ENCODE data around the gene ZNF112. TPM values are rescaled to one million over a fixed set of nuclear protein-coding genes. Genes with fewer than 3 reads are reported as not detected.

The ZNF112 gene
- total RNA-seq, 1 experiment from 2014 or later = 8.2 TPM

GRCh38 chr19:44280916-44281315 lies 75.6 kb downstream of the ZNF112 start:
- Histone ChIP-seq H3K9me3 (ENCODE audit: low read depth, low read length, poor library complexity, severe bottlenecking) (no peaks in the 10 kb centered on the region), H3K27ac (ENCODE audit: low read depth, low read length, poor library complexity, severe bottlenecking) (no peak overlapping the region), H3K36me3 (ENCODE audit: insufficient read depth, low read length, poor library complexity, severe bottlenecking) (no peaks in the 10 kb centered on the region), H3K4me1 (ENCODE audit: insufficient read depth, low read length, poor library complexity, severe bottlenecking) (no peaks in the 10 kb centered on the region), H3K27me3 (replicated peaks; ENCODE audit: insufficient read depth, low read depth, low read length, poor library complexity) (no peaks in the 10 kb centered on the region), H3K4me3 (ENCODE audit: low read depth, low read length, poor library complexity, severe bottlenecking) (no peak overlapping the region)
- no peak for DNase-seq (ENCODE audit: low spot score)
- TF ChIP-seq CTCF (conservative IDR thresholded peaks at IDR 0.05; ENCODE audit: low read depth, low read length) = no peak
- BruUV-seq (replicated peaks) = no TSS peak
- ChIA-PET POLR2A (ENCODE audit: low non-redundant PET) (no interaction called here), CTCF (no interaction called here)
- intact Hi-C loops (cut with micrococcal nuclease; ENCODE audit: unreplicated experiment) = no loop called here

GRCh38 chr19:44278181-44278690 lies 78.2 kb downstream of the ZNF112 start:
- H3K4me1 ChIP-seq (ENCODE audit: insufficient read depth, low read length, poor library complexity, severe bottlenecking) = no peaks in the 10 kb centered on the region
- POLR2A ChIA-PET (ENCODE audit: low non-redundant PET) = no interaction called here
- BruUV-seq (replicated peaks) = no TSS peak
- intact Hi-C loops (cut with micrococcal nuclease; ENCODE audit: unreplicated experiment) = no loop called here
- CTCF ChIA-PET = no interaction called here
- H3K9me3 ChIP-seq (ENCODE audit: low read depth, low read length, poor library complexity, severe bottlenecking) = peaks cover 4% of the 10 kb centered on the region
- DNase-seq (ENCODE audit: low spot score) = no peak
- no peaks in the 10 kb centered on the region for H3K27me3 ChIP-seq (replicated peaks; ENCODE audit: insufficient read depth, low read depth, low read length, poor library complexity)
- H3K36me3 ChIP-seq (ENCODE audit: insufficient read depth, low read length, poor library complexity, severe bottlenecking) = no peaks in the 10 kb centered on the region
- TF ChIP-seq CTCF (conservative IDR thresholded peaks at IDR 0.05; ENCODE audit: low read depth, low read length) (no peak), EZH2 (IDR thresholded peaks at IDR 0.05; ENCODE audit: borderline replicate concordance, low read depth, low read length, poor library complexity, severe bottlenecking) (no peak)
- H3K27ac ChIP-seq (ENCODE audit: low read depth, low read length, poor library complexity, severe bottlenecking) = no peak overlapping the region
- no peak overlapping the region for H3K4me3 ChIP-seq (ENCODE audit: low read depth, low read length, poor library complexity, severe bottlenecking)

GRCh38 chr19:44277331-44277730 lies 79.1 kb downstream of the ZNF112 start:
- TF ChIP-seq EZH2 (IDR thresholded peaks at IDR 0.05; ENCODE audit: borderline replicate concordance, low read depth, low read length, poor library complexity, severe bottlenecking) (no peak), CTCF (conservative IDR thresholded peaks at IDR 0.05; ENCODE audit: low read depth, low read length) (no peak)
- Histone ChIP-seq H3K4me3 (ENCODE audit: low read depth, low read length, poor library complexity, severe bottlenecking) (no peak overlapping the region), H3K9me3 (ENCODE audit: low read depth, low read length, poor library complexity, severe bottlenecking) (peaks cover 4% of the 10 kb centered on the region), H3K36me3 (ENCODE audit: insufficient read depth, low read length, poor library complexity, severe bottlenecking) (no peaks in the 10 kb centered on the region), H3K27ac (ENCODE audit: low read depth, low read length, poor library complexity, severe bottlenecking) (no peak overlapping the region), H3K27me3 (replicated peaks; ENCODE audit: insufficient read depth, low read depth, low read length, poor library complexity) (no peaks in the 10 kb centered on the region), H3K4me1 (ENCODE audit: insufficient read depth, low read length, poor library complexity, severe bottlenecking) (no peaks in the 10 kb centered on the region)
- intact Hi-C loops (cut with micrococcal nuclease; ENCODE audit: unreplicated experiment) = no loop called here
- CTCF ChIA-PET = no interaction called here
- no TSS peak for BruUV-seq (replicated peaks)
- DNase-seq (ENCODE audit: low spot score) = no peak
- POLR2A ChIA-PET (ENCODE audit: low non-redundant PET) = no interaction called here

Other genes with a start within 250 kb of the ZNF112 start
- 6.3 and 7.1 TPM in 2 replicates for gene ZNF225, start 243.3 kb downstream of the ZNF112 start, total RNA-seq (2021)
- 15.1 and 17.1 TPM in 2 replicates for gene ZNF234, start 215.1 kb downstream of the ZNF112 start, total RNA-seq (2021)
- 21.4 and 23.1 TPM in 2 replicates for gene ZNF226, start 191.6 kb downstream of the ZNF112 start, total RNA-seq (2021)
- gene ZNF227, start 144.1 kb downstream of the ZNF112 start, total RNA-seq (2021) = 31.6 and 34.3 TPM in 2 replicates
- 1.1 and 1.2 TPM in 2 replicates for gene ZNF233, start 96.8 kb downstream of the ZNF112 start, total RNA-seq (2021)
- gene ZNF235, start 51.7 kb downstream of the ZNF112 start, total RNA-seq (2021) = 9.9 and 10.0 TPM in 2 replicates
- 3.0 and 3.9 TPM in 2 replicates for gene ZNF285, start 44.9 kb upstream of the ZNF112 start, total RNA-seq (2021)
- 13.4 and 14.3 TPM in 2 replicates for gene ZNF229, start 91.8 kb upstream of the ZNF112 start, total RNA-seq (2021)
- 10.4 and 10.8 TPM in 2 replicates for gene ZNF180, start 143.8 kb upstream of the ZNF112 start, total RNA-seq (2021)
- 0.15 TPM in 1 of 2 replicates, not detected in the other for gene CEACAM20, start 173.0 kb upstream of the ZNF112 start, total RNA-seq (2021)